Measurements from ENCODE around the gene PIWIL4.
"Not testable (repeated sequence)": the region's sequence is repeated elsewhere in the genome, so short reads cannot be mapped to it uniquely, and the experiment has no call there.

PIWIL4 gene

GRCh38 chr11:94563176-94563847 lies 3.9 kb upstream of the PIWIL4 start:
- Histone ChIP-seq H3K4me2 (ENCODE audit: low read depth, low read length) (no peak overlapping the region), H3K36me3 (replicated peaks; ENCODE audit: insufficient read depth, low read length) (no peaks in the 10 kb centered on the region), H3K27me3 (replicated peaks; ENCODE audit: insufficient read depth, low read length) (no peaks in the 10 kb centered on the region), H3K9me3 (replicated peaks; ENCODE audit: insufficient read depth, low read length) (no peaks in the 10 kb centered on the region), H3K27ac (ENCODE audit: low read length) (no peak overlapping the region), H4K20me1 (ENCODE audit: insufficient read depth, low read length) (no peaks in the 10 kb centered on the region), H3K79me2 (ENCODE audit: low read length) (no peaks in the 10 kb centered on the region), H3K4me1 (ENCODE audit: low read length) (no peaks in the 10 kb centered on the region), H2AFZ (ENCODE audit: low read length) (no peak overlapping the region), H3K9ac (ENCODE audit: low read length) (no peak overlapping the region), H3K4me3 (ENCODE audit: low read length) (no peak overlapping the region), H3K9me2 (replicated peaks; ENCODE audit: insufficient read depth, low read length) (no peaks in the 10 kb centered on the region), H3F3A (ENCODE audit: insufficient read depth, low read length) (no peaks in the 10 kb centered on the region)
- no peak for TF ChIP-seq EZH2phosphoT487 (IDR thresholded peaks at IDR 0.05; ENCODE audit: low read length)
- DNase-seq: no peak

- Histone ChIP-seq H3K27ac (ENCODE audit: low read length) (no peak overlapping the region), H3K9ac (ENCODE audit: low read length) (no peak overlapping the region), H3K27me3 (replicated peaks; ENCODE audit: insufficient read depth, low read length) (no peaks in the 10 kb centered on the region), H3K4me3 (ENCODE audit: low read length) (no peak overlapping the region), H3K9me3 (replicated peaks; ENCODE audit: insufficient read depth, low read length) (no peaks in the 10 kb centered on the region), H2AFZ (ENCODE audit: low read length) (no peak overlapping the region), H3K4me1 (ENCODE audit: low read length) (no peaks in the 10 kb centered on the region), H3K36me3 (replicated peaks; ENCODE audit: insufficient read depth, low read length) (no peaks in the 10 kb centered on the region), H3K9me2 (replicated peaks; ENCODE audit: insufficient read depth, low read length) (no peaks in the 10 kb centered on the region), H3K4me2 (ENCODE audit: low read depth, low read length) (no peak overlapping the region), H4K20me1 (ENCODE audit: insufficient read depth, low read length) (no peaks in the 10 kb centered on the region), H3K79me2 (ENCODE audit: low read length) (no peaks in the 10 kb centered on the region), H3F3A (ENCODE audit: insufficient read depth, low read length) (no peaks in the 10 kb centered on the region)
- TF ChIP-seq EZH2 (optimal IDR thresholded peaks at IDR 0.05; ENCODE audit: low read depth, low read length): no peak
- TF ChIP-seq CTCF (IDR thresholded peaks at IDR 0.05; ENCODE audit: low read length): no peak
- no peak for TF ChIP-seq EZH2phosphoT487 (IDR thresholded peaks at IDR 0.05; ENCODE audit: low read length)
- DNase-seq: no peak
Observed at GRCh38 chr11:94563848-94564467, 3.2 kb upstream of the PIWIL4 start.

GRCh38 chr11:94568200-94568599 lies 1.0 kb downstream of the PIWIL4 start:
- Histone ChIP-seq H3K9me3 (replicated peaks; ENCODE audit: insufficient read depth, low read length) (no peaks in the 10 kb centered on the region), H3K4me2 (ENCODE audit: low read depth, low read length) (no peak overlapping the region), H2AFZ (ENCODE audit: low read length) (no peak overlapping the region), H4K20me1 (ENCODE audit: insufficient read depth, low read length) (no peaks in the 10 kb centered on the region), H3K36me3 (replicated peaks; ENCODE audit: insufficient read depth, low read length) (no peaks in the 10 kb centered on the region), H3K4me1 (ENCODE audit: low read length) (no peaks in the 10 kb centered on the region), H3K27ac (ENCODE audit: low read length) (no peak overlapping the region), H3K79me2 (ENCODE audit: low read length) (no peaks in the 10 kb centered on the region), H3K4me3 (ENCODE audit: low read length) (no peak overlapping the region), H3K9me2 (replicated peaks; ENCODE audit: insufficient read depth, low read length) (no peaks in the 10 kb centered on the region), H3K27me3 (replicated peaks; ENCODE audit: insufficient read depth, low read length) (no peaks in the 10 kb centered on the region), H3F3A (ENCODE audit: insufficient read depth, low read length) (no peaks in the 10 kb centered on the region), H3K9ac (ENCODE audit: low read length) (no peak overlapping the region)
- TF ChIP-seq EZH2phosphoT487 (IDR thresholded peaks at IDR 0.05; ENCODE audit: low read length) (no peak), EZH2 (optimal IDR thresholded peaks at IDR 0.05; ENCODE audit: low read depth, low read length) (no peak), CTCF (IDR thresholded peaks at IDR 0.05; ENCODE audit: low read length) (no peak)
- DNase-seq: no peak

GRCh38 chr11:94568717-94569116 lies 1.5 kb downstream of the PIWIL4 start:
- no peak overlapping the region for H3K4me2 ChIP-seq (ENCODE audit: low read depth, low read length)

GRCh38 chr11:94572975-94573374 lies 5.8 kb downstream of the PIWIL4 start:
- H2AFZ ChIP-seq (ENCODE audit: low read length); H3K9me3 ChIP-seq (replicated peaks; ENCODE audit: insufficient read depth, low read length); H3K36me3 ChIP-seq (replicated peaks; ENCODE audit: insufficient read depth, low read length); H4K20me1 ChIP-seq (ENCODE audit: insufficient read depth, low read length); H3K9ac ChIP-seq (ENCODE audit: low read length); H3F3A ChIP-seq (ENCODE audit: insufficient read depth, low read length); H3K79me2 ChIP-seq (ENCODE audit: low read length); DNase-seq; H3K27ac ChIP-seq (ENCODE audit: low read length); H3K9me2 ChIP-seq (replicated peaks; ENCODE audit: insufficient read depth, low read length); H3K4me2 ChIP-seq (ENCODE audit: low read depth, low read length); H3K4me1 ChIP-seq (ENCODE audit: low read length); H3K4me3 ChIP-seq (ENCODE audit: low read length); H3K27me3 ChIP-seq (replicated peaks; ENCODE audit: insufficient read depth, low read length): not testable (repeated sequence)

More at GRCh38 chr11:94568717-94569116, 1.5 kb downstream of the PIWIL4 start:
- H3K9me3 ChIP-seq (replicated peaks; ENCODE audit: insufficient read depth, low read length): no peaks in the 10 kb centered on the region
- no peaks in the 10 kb centered on the region for H3F3A ChIP-seq (ENCODE audit: insufficient read depth, low read length)
- no peak overlapping the region for H3K9ac ChIP-seq (ENCODE audit: low read length)
- no peak for TF ChIP-seq EZH2phosphoT487 (IDR thresholded peaks at IDR 0.05; ENCODE audit: low read length)
- no peak for TF ChIP-seq CTCF (IDR thresholded peaks at IDR 0.05; ENCODE audit: low read length)
- no peak for TF ChIP-seq EZH2 (optimal IDR thresholded peaks at IDR 0.05; ENCODE audit: low read depth, low read length)
- no peak for DNase-seq
- H3K27ac ChIP-seq (ENCODE audit: low read length): no peak overlapping the region
- no peaks in the 10 kb centered on the region for H3K4me1 ChIP-seq (ENCODE audit: low read length)
- H3K79me2 ChIP-seq (ENCODE audit: low read length): no peaks in the 10 kb centered on the region
- H3K4me3 ChIP-seq (ENCODE audit: low read length): no peak overlapping the region
- no peaks in the 10 kb centered on the region for H4K20me1 ChIP-seq (ENCODE audit: insufficient read depth, low read length)
- H3K9me2 ChIP-seq (replicated peaks; ENCODE audit: insufficient read depth, low read length): no peaks in the 10 kb centered on the region
- no peaks in the 10 kb centered on the region for H3K27me3 ChIP-seq (replicated peaks; ENCODE audit: insufficient read depth, low read length)
- no peaks in the 10 kb centered on the region for H3K36me3 ChIP-seq (replicated peaks; ENCODE audit: insufficient read depth, low read length)
- no peak overlapping the region for H2AFZ ChIP-seq (ENCODE audit: low read length)

Measured in MM.1S (cell line).